Measurements from ENCODE around the gene PANK3.
"Not testable (repeated sequence)": the region's sequence is repeated elsewhere in the genome, so short reads cannot be mapped to it uniquely, and the experiment has no call there.

DNA sequence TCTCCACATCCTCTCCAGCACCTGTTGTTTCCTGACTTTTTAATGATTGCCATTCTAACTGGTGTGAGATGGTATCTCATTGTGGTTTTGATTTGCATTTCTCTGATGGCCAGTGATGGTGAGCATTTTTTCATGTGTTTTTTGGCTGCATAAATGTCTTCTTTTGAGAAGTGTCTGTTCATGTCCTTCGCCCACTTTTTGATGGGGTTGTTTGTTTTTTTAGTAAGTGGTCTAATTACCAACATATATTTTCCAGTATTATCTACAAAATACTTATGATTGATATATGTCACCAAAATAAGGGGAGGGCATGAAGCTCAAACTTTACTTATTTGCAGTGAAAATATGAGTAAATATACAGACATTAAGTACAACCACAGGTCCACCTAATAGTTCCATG lies 5.0 kb downstream of the PANK3 start:
- TF ChIP-seq MAX, CTCF (IDR thresholded peaks at IDR 0.05; ENCODE audit: low read depth, low read length): not testable (repeated sequence)

Data from NB4 (cell line).